GM19467 (cell line): ENCODE data around the gene C17orf58.
"Not testable (repeated sequence)": the region's sequence is repeated elsewhere in the genome, so short reads cannot be mapped to it uniquely, and the experiment has no call there.

ENCODE experiments used
- ATAC-seq: cut with Tn5 transposase; IDR thresholded peaks from one replicate; pipeline ENCODE4 v1.9.1; 2021; ENCODE audit warnings: mild to moderate bottlenecking, moderate library complexity; ENCODE audit not compliant: unreplicated experiment

C17orf58 gene

GRCh38 chr17:68006797-68007196, 10.5 kb upstream of the C17orf58 start:
- ATAC-seq = no peak

- no peak for ATAC-seq
Measured at GRCh38 chr17:68004201-68004600, 7.9 kb upstream of the C17orf58 start.

GRCh38 chr17:67999291-67999911, 3.1 kb upstream of the C17orf58 start:
- no peak for ATAC-seq

DNA sequence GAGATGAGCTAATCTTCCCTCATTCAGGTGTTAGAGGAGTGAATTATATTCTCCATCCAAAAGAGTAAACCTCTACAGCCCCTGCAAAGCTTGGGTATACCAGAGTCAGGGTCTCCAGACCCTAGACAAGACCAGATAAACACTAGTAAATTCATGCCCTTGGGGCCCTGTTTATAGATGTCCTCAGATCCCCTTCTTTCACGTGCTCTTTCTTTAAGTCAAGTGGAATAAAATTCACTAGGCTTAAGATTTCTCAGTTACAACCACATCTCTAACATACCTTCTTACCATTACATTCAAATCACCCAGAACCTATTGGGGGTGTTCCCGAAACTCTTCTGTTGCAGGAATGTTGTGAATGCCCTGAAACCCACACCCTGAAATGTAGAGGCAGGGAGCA, 2.2 kb upstream of the C17orf58 start:
- no peak for ATAC-seq

GRCh38 chr17:67995570-67996263, 552 bp downstream of the C17orf58 start:
- no peak for ATAC-seq

GRCh38 chr17:67994817-67995569, 1.3 kb downstream of the C17orf58 start:
- no peak for ATAC-seq

GRCh38 chr17:67993998-67994361, 2.3 kb downstream of the C17orf58 start:
- no peak for ATAC-seq

DNA sequence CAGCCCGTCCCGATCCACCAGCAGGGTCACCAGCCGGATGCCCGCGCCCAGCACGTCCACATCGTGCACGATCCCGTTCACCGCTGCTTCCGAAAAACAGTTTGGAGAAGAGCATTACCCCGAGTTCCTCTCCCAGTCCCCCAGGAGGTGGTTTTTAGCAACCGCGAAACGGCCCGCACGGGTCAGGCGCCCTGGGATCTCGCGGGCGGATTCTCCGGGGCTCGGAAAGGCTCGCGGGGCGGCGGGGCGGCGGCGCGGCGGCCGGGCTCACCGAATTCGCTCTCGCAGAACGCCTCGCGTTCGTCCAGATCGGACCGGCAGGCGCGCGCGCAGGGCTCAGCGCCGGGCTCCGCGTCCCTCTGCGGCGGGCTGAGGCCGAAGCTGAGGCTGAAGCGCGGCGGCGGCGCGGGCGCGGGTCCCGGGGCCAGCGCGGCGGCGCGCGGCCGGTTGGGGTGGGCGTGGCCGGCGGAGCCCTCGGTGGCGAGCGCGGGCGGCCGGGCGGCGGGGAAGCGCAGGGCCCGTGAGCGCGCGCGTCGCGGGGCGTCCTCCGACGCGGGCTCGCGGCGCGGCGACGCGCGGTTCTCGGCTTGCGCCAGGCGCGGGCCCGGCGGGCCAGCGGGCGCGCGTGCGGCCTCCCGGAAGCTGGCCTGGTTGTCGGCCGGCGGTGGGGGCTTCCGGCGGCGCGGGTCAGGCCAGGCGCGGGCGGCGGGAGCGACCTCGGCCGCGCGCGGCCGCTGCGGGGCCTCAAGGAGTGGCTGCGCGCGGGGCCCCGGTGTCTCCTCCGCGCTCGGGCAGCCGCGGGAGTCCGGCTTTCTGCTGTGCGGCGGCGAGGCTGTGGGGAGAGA, 2.9 kb downstream of the C17orf58 start:
- ATAC-seq = peak; percentile 81

GRCh38 chr17:67992548-67993152, 3.6 kb downstream of the C17orf58 start:
- no peak for ATAC-seq

DNA sequence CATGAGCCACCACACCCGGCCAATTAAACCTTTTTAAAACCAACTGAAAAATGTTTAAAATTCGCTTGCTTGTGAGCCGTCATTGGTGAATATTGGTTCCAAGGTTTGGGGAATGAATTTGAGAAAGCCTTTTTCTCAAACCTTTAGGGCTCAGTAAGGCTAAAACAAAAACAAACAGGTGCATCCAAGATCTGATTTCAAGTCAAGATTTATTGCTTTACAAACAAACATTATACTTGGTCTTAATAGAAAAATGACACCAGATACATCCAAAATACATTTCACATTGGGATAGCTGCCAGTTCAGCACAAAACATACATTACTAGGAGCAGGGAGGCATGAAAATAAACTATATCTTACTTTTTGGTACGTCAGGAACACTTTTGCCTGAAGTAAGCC, 5.4 kb downstream of the C17orf58 start:
- ATAC-seq = no peak

DNA sequence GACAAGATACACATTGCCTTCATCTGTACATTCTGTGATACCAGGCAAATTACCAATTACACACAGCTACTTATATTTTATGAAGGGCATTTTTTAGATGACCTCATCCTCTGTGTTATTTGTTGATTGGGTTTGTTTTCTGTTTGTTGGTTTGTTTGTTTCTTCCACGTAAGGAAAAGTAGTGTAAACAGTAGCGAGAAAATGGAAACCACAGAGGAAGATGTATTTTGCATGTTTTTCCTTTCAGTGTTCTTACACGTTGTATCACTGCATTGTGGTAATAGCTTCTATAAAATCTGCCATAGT, 12.9 kb downstream of the C17orf58 start:
- ATAC-seq = no peak

DNA sequence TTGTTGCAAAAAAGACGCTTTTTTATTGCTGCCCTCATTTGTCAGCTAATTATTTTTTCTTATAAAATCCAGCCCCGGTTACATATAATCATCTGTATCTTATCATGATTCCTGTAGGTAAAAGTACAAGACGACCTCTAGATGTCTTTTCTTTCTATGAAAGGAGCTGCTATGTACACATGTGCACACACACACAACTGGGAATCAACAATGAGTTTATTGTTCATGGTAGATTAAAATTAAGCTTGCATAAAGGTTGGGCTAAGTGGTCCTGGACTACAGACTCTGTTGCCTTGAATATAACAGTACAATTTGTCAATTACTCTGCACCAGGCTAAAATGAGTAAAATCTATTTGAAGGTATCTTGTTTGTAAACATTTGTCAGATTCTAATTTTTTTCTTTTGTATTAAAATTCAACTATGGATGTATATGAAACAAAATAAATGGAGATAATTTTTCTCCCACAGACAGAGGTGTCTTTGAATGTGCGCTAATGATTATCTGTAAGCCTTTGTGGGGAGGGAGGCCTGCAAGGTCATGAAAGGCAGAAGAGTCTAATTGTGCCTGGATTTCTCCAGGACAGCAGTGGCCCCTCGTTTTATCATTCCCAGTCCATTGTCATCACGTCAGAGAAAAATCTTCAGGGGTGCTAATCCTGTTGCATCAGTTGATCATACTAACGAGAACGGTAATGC, 13.4 kb downstream of the C17orf58 start:
- ATAC-seq = no peak

DNA sequence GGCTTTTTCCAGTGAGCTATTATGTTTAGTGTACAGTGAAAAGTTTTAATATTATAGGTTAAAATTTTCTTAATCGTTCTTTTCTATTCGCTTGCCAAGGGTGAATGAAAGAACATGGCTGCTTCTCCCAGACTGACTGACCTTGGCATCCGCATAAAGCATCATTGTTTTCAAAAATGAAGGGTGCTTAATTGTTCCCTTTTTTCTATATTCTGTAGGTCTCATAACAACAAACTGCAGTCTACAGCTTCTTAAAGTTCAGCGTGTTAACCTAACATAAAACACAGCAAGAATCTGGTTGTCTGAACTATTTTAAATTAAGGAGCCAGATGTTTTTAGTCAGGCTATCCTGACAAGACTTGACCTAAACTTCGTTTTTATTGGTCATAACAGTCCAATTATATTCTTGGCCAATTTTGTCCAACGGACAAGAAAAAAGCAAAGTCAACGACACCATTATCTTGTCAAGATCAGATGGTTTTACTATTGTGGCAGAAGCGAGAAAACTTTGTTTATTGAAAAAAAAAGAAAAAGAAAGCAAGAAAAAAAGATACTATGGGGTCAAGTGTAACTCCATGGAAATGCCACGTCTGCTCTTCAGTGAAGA, 14.1 kb downstream of the C17orf58 start:
- ATAC-seq = no peak

- not testable (repeated sequence) for ATAC-seq
Measured at GRCh38 chr17:67980883-67981282, 15.4 kb downstream of the C17orf58 start.

- no peak for ATAC-seq
Measured at GRCh38 chr17:67980456-67980855, 15.8 kb downstream of the C17orf58 start.

DNA sequence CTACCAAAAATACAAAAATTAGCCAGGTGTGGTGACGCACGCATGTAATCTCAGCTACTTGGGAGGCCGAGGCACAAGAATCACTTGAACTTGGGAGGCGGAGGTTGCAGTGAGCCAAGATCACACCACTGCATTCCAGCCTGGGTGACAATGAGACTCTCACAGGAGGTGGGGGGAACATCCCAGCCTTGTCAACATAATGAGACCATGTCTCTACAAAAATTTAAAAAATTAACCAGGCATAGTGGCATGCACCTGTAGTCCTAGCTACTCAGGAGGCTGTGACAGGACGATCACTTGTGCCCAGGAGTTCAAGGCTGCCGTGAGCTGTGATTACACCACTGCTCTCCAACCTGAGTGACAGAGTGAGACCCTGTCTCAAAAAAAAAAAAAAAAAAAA, 20.0 kb downstream of the C17orf58 start:
- ATAC-seq = not testable (repeated sequence)

- no peak for ATAC-seq
Measured at GRCh38 chr17:67974598-67975066, 21.6 kb downstream of the C17orf58 start.

DNA sequence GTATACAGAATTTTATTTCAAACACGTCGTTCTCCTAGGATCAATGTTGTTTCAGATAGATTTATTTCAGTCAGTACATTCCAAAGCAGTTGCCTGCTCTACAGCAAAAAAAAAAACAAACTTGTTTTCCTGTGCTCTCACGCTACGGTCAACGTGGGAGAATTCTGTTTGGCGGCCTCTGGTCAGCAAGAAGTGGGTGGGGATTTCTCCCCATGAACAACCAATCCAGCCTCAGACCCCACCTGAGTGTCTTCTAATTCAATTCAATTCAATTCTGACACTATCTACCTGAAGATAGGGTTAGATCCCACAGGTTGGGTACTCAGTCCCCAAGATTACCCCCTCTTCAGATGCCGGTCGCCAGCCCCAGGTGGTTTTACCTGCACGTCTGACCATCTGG, 22.1 kb downstream of the C17orf58 start:
- ATAC-seq = no peak

- no peak for ATAC-seq
Measured at GRCh38 chr17:67970783-67971182, 25.5 kb downstream of the C17orf58 start.

DNA sequence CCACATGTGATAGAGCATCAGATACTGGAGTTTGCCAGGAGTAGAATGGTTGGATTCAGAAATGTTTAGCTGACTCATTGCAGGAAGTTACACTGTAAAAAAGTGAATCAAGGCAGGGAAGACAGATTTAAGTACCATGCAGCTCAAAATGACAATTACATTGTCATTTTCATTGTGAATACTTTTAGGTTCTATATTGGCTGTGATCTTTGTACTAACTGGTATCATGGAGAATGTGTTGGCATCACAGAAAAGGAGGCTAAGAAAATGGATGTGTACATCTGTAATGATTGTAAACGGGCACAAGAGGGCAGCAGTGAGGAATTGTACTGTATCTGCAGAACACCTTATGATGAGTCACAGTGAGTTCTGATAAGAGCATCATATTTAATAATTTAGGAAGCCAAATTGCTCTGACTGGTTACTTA, 33.1 kb downstream of the C17orf58 start:
- not testable (repeated sequence) for ATAC-seq
